Renal cortex interstitium (tissue), 11 donors: ENCODE results near the gene HPS5. TPM values are rescaled to one million over a fixed set of nuclear protein-coding genes. Genes with fewer than 3 reads are reported as not detected.
"Not testable (repeated sequence)": the region's sequence is repeated elsewhere in the genome, so short reads cannot be mapped to it uniquely, and the experiment has no call there.

ENCODE experiments used
- DNase-seq, 11 donors: peaks; one replicate each; pipeline ENCODE4 v3.0.0-alpha.2; 2013; ENCODE audit warnings: low read depth in 9 of 11, low spot score in 4 of 11; ENCODE audit errors: extremely low read depth in 1 of 11
- polyA plus RNA-seq, 3 donors: library from polyadenylated mRNA; unstranded; fragments of 120-200 nt; gene quantifications; one replicate each; pipeline ENCODE4 v1.2.1, GENCODE V29; 2013; ENCODE audit not compliant: insufficient read length in 3 of 3

The HPS5 gene
- polyA plus RNA-seq, 3 donors, result 22.6 to 24.6 (median 22.8) TPM

- DNase-seq, result no peak
Measured at GRCh38 chr11:18254781-18255361, 67.1 kb downstream of the HPS5 start.

GRCh38 chr11:18253778-18254338 lies 68.1 kb downstream of the HPS5 start:
- DNase-seq, result no peak

- DNase-seq, result no peak
Measured at GRCh38 chr11:18253233-18253632, 68.7 kb downstream of the HPS5 start.

GRCh38 chr11:18248561-18248960 lies 73.4 kb downstream of the HPS5 start, which contains the start of gene SAA2:
Gene SAA2, minus strand, starts transcription at chr11:18248668. Its CDS starts 657 bp downstream, at chr11:18248011.
- no peak for DNase-seq

- DNase-seq, result not testable (repeated sequence)
Measured at GRCh38 chr11:18247191-18247581, 74.8 kb downstream of the HPS5 start.

- not testable (repeated sequence) for DNase-seq
Measured at GRCh38 chr11:18246379-18247190, 75.4 kb downstream of the HPS5 start.

- no peak for DNase-seq
Measured at GRCh38 chr11:18245396-18245795, 76.5 kb downstream of the HPS5 start.

GRCh38 chr11:18243783-18244362 lies 78.1 kb downstream of the HPS5 start:
- peak in 8 of 11 donors; percentile 2 to 32 (median 14) for DNase-seq

GRCh38 chr11:18239655-18240054 lies 82.3 kb downstream of the HPS5 start:
- DNase-seq, result no peak

- no peak for DNase-seq
Measured at GRCh38 chr11:18236664-18237356, 85.1 kb downstream of the HPS5 start, which contains the start of gene SAA4. Gene SAA4, minus strand, starts transcription at chr11:18236802. Its CDS starts 876 bp downstream, at chr11:18235926.

- DNase-seq, result no peak
Measured at GRCh38 chr11:18235394-18236334, 86.3 kb downstream of the HPS5 start.

- no peak for DNase-seq
Measured at GRCh38 chr11:18233912-18234311, 88.0 kb downstream of the HPS5 start.

GRCh38 chr11:18230859-18231258 lies 91.1 kb downstream of the HPS5 start:
- DNase-seq, result no peak

GRCh38 chr11:18229501-18229900 lies 92.4 kb downstream of the HPS5 start:
- DNase-seq, result no peak
